PC-3 (cell line): ENCODE measurements around the gene HBB.

ENCODE experiments used
- EZH2phosphoT487 ChIP-seq: fragments of 300-600 bp; sonication (generic); IDR thresholded peaks from 2 replicates; pipeline ENCODE4 v1.6.1; 2018; ENCODE audit warnings: mild to moderate bottlenecking, antibody characterized with exemption, low read length, borderline replicate concordance
- TF ChIP-seq, protein P1 (sequence below): fragments of 300-600 bp; sonication (generic); conservative IDR thresholded peaks from 2 replicates; pipeline ENCODE4 v1.5.1; 2017; ENCODE audit warnings: antibody characterized with exemption, low read depth, mild to moderate bottlenecking, low read length

DNA sequence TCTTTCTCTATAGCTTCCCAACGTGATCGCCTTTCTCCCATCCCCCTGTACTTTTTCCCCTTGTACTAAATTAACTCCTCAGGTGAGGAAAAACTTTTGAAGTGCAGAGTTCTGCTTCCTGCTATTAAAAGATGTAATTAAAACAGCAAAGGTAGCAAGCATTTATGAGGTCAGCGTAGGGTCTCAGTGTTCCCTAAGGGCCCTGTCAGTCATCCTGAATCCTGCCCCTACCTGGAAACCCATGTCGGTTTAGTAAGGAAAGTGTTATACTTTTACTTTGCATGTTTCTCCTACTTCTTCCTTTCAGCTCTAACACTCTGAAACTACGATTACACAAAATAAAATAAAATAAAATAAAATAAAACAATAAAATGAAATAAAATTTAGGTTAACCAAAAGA, 1.3 kb upstream of the HBB start:
- TF ChIP-seq, protein P1, sequence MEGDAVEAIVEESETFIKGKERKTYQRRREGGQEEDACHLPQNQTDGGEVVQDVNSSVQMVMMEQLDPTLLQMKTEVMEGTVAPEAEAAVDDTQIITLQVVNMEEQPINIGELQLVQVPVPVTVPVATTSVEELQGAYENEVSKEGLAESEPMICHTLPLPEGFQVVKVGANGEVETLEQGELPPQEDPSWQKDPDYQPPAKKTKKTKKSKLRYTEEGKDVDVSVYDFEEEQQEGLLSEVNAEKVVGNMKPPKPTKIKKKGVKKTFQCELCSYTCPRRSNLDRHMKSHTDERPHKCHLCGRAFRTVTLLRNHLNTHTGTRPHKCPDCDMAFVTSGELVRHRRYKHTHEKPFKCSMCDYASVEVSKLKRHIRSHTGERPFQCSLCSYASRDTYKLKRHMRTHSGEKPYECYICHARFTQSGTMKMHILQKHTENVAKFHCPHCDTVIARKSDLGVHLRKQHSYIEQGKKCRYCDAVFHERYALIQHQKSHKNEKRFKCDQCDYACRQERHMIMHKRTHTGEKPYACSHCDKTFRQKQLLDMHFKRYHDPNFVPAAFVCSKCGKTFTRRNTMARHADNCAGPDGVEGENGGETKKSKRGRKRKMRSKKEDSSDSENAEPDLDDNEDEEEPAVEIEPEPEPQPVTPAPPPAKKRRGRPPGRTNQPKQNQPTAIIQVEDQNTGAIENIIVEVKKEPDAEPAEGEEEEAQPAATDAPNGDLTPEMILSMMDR, result no peak
- no peak for TF ChIP-seq EZH2phosphoT487
